Kidney glomerular epithelial cell (primary cell): ENCODE data around the gene CEMP1.
A peak's percentile ranks its signal among the peaks of the same experiment; 100 is the strongest.

ENCODE experiments used
- DNase-seq: peaks from one replicate; lab custom pipeline; 2025; lab: John Stamatoyannopoulos, UW

The CEMP1 gene

DNA sequence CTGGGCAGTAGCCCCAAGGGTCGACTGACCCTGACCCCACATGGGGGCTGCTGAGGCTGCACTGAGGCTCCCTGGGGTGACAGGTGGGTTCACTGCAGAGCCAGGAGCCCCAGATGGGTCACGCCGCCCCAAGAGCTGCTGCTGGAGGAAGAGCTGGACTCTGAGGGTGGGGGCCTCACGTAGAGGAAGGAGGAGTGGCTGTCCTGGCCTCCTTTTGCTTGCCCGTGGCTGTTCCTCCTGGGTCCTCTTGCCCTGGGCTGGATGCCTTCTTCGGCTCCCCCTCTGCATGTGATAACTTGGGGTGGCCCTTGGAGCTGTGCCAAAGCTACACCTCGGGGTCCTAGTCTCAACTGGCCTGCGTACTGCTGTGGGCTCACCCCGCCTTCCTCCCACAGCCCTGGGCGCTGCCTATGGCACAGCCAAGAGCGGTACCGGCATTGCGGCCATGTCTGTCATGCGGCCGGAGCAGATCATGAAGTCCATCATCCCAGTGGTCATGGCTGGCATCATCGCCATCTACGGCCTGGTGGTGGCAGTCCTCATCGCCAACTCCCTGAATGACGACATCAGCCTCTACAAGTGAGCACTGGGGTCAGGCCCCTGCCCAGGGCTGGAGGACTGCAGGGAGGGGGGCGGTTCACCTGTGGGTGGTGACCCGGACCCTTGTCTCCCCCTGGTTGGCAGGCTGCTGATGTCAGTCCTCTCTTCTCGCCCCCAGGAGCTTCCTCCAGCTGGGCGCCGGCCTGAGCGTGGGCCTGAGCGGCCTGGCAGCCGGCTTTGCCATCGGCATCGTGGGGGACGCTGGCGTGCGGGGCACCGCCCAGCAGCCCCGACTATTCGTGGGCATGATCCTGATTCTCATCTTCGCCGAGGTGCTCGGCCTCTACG, 12.1 kb downstream of the CEMP1 start:
- no peak for DNase-seq

DNA sequence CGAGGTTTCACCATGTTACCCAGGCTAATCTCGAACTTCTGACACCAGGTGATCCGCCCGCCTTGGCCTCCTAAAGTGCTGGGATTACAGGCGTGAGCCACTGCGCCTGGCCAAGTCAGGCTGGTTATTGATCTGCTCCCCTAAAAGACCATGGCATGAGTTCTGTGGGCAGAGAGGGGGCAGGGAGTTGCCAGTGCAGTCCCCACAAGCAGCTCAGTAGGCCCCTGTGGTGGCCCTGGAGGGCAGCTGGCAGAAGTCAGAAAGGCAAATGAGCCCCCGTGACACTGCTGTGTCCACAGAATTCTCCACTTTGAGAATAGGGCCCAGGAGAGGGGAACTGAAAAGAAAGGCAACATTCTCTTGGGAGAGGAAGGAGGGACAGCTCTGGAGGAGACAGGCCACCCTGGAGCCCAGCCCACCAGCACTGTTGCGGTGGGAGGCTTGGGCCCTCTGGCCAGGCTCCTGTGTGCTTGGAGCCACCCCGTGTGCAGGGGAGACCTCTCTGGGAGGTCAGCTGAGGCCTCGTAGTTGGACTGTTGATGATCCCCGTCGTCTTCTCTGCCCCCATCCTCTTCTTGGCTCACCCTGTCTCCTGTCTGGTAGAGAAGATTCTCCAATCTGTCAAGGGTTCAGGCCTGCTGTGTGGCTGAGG, 13.1 kb downstream of the CEMP1 start:
- DNase-seq, result no peak

DNA sequence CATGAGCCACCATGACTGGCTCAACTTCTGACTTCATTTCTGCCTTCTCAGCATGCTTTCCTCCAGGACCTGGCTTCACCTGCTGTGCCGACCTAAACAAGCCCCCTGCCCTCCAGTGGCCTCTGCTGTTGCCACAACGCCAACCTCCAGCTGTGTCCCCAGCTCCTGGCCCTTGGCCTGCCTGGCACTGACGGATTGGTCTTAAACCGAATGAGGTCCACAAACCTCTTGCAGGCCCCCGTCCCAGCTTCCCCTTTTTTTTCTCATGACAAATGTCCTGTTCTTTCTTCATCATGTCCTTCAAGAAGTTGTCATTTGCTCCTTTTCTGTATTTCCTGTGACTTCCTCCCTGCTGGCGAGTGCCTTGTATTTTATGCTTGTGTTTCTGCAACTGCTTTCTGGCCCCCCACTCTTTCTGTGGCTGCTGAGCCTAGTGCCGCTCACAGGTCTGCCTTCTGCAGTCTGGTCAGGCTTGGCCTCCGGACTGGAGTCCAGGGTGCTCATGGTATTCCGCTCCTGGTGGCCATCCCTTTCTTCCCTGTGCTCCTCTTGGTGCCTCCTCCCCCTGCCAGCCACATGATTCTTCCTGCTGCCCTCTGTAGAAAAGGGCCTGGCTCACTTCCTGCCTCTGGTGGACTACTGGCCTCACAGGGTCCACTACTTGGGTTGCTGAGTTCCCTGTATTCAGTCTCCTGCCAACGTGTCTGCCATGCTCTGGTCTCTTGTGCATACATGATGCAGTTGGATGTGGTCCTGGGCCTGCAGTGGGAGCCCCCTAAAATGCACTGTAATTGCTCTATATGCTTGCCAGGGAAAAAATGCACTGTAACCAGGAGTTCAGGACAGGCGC, 14.6 kb downstream of the CEMP1 start:
- DNase-seq, result no peak

DNA sequence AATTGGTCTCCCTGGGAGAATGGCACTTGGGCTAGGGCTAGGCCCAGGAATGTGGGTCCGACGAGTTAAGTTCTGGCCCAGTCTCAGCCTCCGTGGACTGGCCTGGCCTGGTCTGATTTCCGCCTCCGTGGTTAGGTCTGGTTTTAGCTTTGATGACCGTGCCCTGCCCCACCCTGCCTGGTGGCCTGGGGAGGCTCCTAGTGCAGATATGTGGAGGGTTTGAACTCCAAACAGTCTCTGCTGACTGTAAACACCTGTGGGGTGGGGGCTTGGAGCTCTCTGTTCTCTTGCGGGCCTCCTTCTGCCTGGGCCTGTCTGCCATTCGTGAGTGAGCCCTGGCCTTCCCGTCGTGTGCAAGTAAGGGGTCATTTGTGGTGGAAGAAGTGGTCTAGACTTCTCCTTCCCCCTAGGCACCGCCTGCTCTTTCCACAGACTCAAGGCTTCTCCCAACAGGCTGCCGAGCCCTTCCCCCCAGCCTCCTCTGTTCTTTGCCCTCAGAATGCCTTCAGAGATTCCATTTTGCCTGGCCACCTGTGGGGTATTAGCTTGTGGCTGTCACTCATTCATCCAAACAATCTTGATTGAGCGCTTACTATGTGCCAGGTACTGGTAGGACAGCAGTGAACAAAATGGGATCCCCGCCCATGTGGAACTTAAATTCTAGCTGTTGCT, 15.9 kb downstream of the CEMP1 start:
- DNase-seq, result no peak

DNA sequence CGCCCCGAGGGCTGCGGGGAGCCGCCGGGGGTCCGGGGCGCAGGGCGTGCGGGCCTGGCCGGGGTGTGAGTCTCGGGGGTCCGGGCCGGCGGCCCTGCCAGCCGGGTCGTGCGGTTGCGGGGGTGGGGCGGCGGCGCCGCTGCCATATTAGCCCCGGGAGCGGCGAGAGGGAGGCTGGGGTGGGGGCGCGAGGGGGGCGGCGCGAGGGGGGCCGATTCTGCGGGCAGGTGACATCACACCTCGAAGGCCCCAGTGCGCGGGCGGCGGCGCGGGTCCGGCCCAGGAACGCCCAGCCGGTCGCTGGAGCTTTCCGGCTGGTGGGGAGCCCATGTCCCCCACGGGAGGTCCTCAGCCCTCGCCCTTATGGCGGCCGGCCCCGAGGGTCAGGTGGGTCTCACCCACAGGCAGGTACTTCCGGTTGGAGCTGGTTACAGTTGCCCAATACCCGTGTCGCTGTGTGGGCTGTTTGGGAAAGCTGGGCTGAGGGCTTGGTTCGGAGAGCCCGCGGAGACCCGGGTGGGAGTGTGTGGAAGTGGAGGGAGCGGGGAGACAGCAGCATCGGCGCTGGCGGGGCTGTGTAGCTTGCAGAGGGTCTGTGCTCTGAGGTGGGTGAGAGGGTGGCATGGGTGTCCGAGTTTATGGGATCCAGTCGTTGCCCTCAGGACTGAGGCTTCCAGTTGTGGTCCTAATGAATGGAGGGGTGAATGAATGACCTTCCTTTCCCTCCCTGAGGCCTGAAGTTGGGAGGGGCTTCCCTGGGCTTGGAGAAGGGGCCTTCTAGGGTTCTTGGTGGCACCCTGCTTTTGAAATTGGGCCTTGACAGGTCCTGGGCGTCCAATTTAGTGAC, 16.7 kb downstream of the CEMP1 start:
- DNase-seq, result no peak

DNA sequence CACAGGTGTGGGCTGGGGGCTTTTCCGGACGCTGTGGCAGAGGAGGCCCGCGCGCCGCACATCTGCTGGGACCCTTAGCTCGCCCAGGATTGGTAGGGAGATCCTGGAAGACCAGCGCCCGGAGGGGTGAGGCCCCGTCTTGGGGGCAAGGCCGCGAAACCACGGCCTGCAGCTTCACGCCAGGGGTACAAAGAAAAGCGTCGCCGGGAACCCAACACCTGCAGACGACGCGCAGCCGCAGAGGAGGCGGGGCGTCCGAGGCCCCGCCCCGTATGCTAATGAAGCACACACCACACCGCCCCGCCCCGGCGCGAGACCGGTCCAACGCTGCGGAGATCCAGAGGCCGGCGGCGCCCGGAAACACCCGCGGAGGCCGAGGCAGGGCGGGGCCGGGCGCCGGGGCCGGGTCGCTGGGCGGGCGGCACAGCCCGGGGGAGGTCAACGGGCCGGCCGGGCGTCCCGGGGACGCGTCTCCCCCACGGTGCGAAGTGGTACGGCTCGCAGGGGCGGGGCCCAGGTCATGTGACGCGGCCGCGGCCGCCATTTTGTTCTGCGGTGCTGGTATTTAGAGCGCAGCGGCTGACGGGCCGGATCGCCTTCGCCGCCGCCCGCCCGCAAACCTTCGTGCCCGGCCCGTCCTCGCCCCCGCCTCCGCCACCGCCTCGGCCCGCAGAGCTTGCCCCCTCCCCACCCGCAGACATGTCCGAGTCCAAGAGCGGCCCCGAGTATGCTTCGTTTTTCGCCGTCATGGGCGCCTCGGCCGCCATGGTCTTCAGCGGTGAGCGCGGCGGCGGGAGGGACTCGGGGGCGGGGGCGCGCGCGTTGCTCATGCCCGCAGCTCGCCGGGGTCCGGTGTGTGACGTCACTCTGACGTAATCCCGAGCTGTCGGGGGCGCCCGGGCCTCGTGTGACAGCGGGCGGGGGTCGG, 17.5 kb downstream of the CEMP1 start, which contains the start of gene ATP6V0C:
ATP6V0C (plus strand) TSS at position 548 of the 928 bp plus-strand sequence; CDS start at position 700, 152 bp downstream.
- DNase-seq, result peak; percentile 86

DNA sequence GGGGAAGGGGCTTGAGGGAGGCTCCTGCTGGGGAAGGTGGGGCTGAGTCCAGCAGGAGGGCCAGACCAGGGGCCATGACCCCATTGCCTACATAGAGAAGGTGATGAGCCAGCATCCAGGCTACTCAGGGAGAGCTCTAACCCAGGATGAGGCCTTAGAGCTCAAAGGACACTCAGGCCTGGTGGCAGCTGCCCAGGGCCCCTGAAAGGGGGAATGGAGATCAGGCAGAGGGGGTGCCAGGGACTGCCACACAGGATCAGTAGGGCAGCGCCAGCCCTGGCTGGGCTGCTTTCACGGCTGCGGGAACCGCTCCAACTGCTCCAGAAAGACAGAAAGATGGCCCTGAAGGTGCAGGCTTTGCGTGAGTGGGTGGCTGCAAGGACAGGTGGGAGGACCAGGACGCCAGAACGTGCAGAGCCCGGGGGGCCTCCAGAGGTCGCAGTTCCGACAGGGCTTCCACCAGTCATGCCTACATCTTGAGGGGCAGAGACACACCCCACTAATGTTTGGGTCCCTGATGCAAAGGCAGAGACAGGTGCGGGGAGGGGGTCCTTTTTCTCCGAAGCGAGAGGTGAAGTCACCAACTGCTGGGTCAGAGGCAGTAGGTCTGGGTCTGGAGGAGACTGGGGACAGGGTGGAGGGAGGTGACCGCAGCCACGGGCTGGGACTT, 18.3 kb downstream of the CEMP1 start:
- DNase-seq, result no peak

DNA sequence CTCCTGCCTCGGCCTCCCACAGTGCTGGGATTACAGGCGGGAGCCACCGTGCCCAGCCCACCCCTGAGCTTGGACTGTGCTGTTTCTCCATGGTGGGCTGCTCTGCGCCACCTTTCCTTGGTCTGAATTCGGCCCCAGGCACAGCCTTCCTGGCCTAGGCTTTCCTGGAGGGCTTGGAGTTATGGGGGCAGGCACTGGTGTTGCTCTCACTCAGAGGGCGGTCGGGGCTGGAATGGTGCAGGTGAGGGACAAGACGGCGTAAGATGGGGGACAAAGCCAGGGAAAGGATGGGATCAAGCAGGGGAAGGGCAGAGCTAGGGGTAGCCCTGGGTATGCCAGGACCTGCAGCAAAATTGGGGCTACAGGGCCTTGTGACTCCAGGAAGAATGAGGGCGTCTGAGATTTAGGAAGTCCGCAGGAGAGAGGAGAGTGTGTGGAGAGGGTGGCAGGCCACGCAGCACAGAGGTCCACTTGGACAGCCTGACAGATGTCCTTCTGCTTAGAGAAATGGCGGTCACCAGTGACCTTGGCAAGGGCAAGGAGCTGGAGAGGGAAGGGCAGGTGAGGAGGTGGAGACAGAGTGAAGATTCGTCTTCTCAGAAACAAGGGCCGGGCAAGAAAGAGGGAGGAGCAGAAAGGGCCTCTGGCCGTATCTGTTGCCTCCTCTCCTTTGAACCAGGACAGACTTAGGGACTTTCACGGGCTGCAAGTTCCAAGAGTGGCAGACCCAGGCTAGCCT, 19.0 kb downstream of the CEMP1 start:
- no peak for DNase-seq

DNA sequence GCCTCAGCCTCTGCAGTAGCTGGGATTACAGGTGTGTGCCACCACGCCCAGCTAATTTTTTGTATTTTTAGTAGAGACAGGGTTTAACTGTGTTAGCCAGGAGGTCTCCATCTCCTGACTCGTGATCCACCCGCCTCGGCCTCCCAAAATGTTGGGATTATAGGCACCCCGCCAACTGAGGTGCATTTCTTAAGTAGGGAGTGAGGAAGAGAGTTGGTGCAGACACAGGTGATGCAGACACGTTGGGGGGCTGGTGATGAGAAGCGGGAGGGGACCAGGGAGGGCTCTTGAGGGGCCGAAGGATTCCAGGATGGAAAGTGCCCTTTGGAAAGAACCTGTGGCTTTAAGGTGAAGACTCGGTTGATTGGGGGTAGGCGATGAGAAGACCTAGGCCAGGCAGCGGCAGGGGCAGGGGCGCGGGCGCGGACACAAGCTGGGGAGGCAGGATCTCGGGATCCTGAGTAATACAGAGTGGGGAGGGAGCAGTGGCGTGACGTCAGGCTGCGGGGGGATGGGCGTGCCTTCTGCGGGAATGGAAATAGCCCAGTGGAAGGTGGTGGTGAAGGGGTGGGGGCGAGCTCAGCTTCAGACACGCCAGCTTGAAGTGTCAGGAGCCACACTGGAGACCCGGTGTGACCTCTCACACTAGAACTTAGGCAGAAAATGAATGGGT, 19.9 kb downstream of the CEMP1 start:
- DNase-seq, result peak; percentile 8

DNA sequence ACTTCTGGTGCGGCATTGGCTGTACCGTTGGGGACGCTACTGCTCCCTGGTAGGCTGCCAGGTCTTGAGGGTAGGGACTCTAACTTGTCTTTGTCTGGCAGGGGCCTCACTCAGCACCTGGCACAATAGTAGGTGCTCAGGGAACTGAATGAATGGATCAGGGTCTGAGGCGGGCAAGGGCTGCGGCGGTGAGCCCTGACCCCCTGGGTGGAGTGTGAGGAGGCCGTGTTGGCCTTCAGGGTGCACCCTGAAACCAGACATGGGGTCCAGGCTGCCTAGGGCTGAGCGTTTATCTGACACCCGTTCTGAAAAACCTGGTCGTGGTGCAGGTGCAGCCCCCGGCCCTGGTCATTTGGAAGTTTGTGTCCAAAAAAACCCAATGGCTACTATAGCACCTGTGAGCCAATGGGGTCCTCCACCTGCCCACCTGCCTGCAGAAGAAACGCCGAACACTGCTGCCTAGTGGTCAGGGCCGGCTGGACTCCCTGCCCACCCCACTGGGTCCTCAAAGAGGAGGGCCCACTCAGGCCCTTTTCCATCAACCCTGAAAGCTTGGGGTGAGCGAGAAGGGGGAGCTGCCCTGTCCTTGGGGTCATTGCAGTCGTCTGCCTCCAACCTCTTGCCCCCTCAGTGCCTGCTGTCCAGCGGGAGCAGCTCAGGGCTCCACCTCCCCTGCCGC, 22.3 kb downstream of the CEMP1 start:
- no peak for DNase-seq

DNA sequence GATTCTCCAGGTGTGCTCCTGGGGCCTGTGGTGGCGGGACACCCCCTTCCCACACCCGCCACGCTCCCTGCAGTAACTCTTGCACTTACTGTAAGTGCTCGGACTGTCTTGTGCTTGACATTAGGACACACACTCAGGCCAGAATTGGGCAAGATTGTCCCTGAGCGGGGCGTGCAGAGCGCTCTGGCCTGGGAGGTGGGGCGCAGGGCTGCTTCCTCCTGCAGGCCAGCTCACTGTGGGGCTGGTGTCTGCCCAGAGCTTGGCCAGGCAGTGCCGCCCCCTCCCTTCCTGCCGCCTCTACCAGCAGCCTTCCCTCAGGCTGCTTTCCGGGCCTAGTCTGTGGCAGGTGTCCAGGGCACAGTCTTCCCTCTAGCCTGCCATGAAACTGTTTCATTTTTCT, 23.5 kb downstream of the CEMP1 start:
- no peak for DNase-seq

DNA sequence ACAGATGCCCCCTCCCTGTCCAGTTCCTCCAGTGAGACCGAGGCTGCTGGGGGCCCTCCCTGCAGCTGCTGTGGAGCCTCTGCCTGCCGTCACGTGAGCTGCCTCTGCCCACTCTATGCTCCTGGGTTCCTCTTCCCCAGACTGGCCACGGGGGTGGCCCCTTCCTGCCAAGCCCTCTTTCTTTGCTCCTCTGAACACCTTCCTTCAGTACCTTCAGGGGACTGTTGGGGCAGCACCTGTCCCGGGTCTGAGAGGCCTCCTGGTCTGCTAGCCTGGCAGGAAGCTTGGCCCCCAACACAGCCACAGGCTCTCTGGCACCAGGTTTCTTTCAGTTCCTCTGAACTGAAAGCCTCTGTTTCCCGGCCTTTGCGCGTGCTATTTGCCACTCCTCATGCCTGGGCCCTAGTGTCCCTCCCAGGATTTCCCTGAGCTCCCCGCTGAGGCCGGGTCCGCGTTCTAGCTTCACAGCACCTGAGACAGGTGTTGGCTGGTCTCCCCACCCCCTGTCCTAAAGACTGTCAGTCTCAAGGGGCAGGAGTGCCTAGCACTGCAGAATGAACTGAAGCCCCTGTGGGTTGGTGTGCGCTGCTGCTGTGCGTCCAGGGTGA, 24.1 kb downstream of the CEMP1 start:
- DNase-seq, result no peak

DNA sequence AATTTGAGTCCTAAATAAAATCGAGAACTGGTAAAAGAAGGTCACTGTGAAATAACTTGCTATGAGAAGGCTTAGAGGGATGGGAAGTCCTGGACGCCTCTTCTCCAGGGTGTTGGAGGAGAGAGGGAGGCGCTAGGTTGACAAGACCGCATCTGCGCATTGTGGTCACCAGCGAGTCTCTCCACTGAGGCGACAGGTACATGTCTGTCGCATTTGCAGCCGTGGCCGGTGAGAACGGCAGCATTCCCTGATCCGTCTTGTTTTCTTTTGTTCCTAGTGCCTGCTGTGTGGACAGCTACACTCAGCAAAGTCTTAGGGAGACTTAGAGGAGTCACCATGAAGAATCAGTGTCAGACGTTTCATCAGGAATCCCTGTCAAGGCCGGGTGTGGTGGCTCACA, 25.5 kb downstream of the CEMP1 start:
- DNase-seq, result no peak

DNA sequence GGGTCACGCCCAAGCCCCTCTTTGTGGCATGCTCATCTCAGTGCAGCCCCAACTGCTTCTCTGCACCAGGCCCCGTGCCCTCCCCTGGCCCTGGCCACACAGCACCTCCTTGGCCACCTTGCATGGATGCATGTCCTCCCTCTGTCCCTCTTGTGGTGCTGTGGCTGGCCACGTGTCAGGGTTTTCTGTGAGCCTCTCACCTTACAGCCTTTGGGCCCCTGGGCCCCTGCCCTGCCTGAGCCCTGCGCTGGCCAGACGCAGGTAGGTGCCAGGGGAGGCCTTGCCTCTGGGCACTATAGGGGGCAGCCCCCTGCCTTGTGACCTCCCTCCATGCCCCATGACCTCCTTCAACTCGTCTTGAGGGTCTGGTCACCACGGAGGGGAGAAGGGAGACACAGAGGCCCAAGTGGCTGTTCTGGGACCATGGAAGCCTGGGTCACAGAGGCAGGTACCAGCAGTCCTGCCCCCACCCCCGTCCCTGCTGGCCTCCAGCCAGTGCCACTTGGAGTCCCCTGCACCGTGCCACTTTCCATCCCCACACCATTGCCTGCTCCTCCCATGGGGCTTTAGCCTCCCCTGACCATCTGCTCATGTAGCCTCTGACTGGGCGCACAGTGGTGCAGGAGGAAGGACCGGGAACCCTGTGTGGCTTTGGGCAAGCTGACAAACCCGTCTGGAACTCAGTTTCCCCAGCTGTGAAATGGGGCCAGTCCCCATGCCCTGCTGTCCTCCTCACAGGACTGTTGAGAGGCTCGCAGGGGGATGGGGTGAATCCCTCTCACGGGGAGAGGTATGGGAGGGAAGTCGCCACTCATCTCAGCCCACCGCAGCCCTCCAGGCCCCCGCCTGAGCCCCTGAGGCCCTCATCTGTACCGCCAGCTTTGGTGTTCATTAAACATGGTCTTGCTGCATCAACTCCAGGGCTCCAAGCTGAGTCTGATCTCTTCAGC, 29.0 kb downstream of the CEMP1 start:
- no peak for DNase-seq

DNA sequence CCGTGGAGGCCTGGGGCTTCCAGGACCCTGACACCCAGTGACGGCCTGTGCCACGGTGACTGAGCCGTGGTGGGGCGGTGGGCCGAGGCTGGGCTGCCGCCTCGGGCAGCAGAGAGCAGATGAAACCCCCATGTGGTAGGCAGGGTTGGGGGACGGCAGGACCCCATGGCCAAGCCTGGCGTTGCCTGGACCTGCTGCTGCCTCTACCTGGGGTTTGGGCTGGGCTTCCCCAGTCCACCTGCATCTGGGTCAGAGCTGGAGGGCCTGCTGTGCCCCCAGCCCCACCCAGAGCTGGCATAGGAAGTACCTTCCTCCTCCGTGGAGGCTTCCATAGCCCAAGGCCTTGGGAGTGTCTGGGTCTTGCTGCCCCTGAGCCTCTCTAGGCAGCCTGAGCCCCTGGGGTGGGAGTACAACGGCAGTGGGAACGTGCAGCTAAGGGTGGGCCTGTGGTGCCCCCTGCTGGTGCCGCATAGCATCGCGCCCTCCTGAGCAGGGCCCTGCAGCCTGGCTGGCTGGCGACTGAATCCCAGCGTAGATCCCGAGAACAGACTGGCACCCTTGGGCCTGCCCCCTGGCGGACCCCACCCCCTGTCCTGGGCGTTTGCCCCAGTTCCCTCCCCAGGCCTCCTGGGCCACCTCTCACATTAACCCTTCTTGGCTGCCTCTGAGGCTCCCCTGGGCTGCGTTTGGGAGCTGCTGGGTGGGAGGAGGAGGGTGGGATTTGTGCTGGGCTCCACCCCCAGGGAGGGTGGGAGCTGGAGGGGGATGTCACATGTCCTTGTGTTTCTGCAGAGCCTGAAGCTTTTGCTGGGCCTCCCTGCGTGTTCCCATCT, 30.1 kb downstream of the CEMP1 start:
- peak; percentile 57 for DNase-seq
